Measurements from ENCODE around the gene PTBP3.

- TF ChIP-seq, protein P1, sequence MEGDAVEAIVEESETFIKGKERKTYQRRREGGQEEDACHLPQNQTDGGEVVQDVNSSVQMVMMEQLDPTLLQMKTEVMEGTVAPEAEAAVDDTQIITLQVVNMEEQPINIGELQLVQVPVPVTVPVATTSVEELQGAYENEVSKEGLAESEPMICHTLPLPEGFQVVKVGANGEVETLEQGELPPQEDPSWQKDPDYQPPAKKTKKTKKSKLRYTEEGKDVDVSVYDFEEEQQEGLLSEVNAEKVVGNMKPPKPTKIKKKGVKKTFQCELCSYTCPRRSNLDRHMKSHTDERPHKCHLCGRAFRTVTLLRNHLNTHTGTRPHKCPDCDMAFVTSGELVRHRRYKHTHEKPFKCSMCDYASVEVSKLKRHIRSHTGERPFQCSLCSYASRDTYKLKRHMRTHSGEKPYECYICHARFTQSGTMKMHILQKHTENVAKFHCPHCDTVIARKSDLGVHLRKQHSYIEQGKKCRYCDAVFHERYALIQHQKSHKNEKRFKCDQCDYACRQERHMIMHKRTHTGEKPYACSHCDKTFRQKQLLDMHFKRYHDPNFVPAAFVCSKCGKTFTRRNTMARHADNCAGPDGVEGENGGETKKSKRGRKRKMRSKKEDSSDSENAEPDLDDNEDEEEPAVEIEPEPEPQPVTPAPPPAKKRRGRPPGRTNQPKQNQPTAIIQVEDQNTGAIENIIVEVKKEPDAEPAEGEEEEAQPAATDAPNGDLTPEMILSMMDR (IDR thresholded peaks at IDR 0.05; ENCODE audit: low read length), result no peak
- no peak for TF ChIP-seq EZH2 (IDR thresholded peaks at IDR 0.05; ENCODE audit: borderline replicate concordance, low read length)
These were observed 75.3 kb downstream of the PTBP3 start for GRCh38 chr9:112258106-112258505.
